NOMO-1 treated with DMSO at 0.1 percent for 48 hours (cell line): ENCODE data around the gene LRRC27.
"Not testable (repeated sequence)": the region's sequence is repeated elsewhere in the genome, so short reads cannot be mapped to it uniquely, and the experiment has no call there.

Experiments
- DNase-seq: peaks from one replicate; lab custom pipeline; 2025; ENCODE audit not compliant: unreplicated experiment; lab: John Stamatoyannopoulos, UW

Gene LRRC27

DNA sequence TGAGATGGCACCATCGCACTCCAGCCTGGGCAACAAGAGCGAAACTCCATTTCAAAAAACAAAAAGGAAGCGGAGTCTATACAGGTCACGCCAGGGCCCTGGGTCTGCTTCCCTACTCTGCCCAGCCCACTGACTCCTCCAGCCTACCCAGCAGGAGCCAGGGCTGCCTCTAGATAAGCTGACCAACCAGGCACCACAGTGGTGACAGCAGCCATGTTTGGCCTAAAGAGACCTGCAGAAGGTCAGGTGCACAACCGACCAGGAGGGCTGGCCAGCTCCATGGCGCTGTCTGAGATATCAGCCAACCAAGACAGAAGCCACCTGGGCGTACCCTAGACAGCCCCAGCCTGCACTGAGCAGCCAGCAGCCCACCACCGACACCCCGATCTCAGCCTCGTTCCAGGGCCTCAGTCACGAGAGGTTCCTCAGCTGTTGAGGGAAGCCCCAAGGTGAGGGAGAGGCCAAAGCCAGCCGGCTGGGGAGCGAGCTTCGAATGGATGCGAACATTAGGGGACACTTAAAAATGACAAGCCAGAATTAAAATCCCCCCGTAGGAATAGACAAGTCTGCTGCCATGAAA, 40.6 kb downstream of the LRRC27 start:
- DNase-seq, result no peak

DNA sequence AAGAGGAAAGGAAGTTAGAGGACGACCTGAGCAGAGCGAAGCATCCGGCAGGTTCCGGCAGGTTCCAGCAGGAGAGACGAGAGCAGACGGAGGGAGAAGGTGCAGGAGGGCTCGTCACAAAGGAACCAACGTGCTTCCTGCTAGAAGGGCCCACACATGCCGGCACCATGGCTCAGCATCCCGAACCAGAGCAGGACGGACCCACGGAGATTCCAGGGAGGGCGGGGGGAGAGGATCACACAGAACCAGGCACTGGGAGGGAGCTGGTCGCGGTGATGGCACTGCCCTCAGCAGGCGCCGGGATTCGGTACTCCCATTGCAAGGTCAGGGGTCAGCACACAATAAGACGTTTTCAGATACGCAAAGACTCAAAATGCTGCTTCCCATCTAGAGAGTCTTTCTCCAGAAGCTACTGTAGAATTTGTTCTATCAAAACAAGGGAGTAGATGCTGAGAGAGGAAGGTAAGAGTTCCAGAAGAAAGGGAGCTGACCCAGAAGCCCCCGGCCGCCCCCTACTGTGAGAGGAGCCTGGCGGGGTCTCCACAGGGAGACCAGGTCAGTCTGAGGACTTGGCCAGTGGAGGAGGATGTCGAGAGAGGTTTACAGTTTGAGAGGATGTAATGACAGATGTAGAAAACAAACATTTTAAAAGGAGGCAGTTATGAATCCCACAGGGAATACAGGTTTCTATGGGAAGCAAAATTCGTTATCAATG, 41.4 kb downstream of the LRRC27 start:
- DNase-seq, result no peak

DNA sequence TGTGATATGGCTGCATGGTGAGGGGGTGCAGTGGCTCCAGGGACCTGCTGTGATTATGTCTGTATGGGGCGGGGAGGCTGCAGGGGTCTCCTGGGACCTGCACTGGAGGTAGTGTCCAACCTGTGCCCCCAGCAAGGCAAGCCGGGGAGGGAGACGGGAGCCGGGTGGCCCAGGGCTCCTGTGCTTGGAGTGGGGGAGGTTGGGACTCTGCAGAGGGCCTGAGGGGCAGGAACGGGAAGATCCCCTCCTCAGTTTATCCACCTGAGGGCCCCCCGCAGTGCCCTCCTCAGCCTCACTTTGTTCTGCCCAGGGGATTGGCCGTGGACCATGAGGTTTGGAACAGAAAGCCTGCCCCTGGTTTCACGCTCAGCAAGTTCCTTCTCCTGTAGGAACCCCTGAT, 42.2 kb downstream of the LRRC27 start:
- no peak for DNase-seq

DNA sequence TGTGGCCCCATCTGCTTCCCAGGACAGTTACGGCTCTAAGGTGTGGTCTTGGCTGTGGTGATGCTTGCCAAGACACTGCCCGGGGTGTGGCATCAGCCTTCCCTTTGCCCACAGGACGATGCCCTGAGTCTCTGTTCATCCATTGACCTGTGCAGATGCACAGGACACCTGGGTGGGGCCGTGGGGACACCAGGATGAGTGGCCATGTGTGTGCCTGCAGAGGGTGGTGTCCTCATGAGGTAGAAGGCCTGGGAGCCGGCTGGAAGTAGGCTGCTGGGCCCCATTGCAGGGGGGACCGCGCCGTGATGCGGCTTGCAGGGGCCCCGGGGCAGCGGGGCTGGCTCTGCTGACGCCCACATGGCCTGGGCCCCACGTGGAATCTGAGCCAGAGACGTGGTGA, 42.6 kb downstream of the LRRC27 start:
- no peak for DNase-seq

DNA sequence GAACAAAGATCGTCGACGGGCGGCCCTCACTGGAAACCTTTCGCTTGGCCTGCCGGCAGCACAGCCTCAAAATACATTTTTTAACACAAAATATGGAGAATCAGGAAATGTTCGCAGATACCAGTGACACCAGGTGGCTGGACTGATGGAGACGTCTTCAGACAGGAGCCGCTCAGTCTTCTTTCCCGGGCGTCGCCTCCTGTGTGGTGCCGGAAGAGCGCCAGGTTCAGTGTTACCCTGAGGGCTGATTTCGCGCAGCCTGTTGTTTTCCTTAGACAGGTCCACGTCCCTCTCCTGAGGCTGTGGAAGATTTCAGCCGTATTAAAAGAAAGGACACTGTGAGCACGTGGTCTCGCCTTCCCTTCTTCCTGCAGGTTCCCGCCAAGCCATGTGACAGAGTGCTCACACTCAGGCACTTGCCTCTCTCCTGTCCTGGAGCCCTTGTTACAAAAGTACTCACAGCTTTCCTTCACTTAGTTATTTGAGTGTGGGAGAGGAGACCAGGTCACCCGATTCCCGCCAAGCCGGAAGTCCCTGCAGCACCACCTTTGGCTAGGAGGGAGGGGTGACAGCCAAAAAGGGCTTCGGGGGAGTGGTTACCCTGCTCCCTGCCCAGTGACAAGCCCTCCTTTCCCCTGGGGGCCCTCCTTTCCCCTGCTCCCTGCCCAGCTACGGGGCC, 43.3 kb downstream of the LRRC27 start:
- DNase-seq, result no peak

DNA sequence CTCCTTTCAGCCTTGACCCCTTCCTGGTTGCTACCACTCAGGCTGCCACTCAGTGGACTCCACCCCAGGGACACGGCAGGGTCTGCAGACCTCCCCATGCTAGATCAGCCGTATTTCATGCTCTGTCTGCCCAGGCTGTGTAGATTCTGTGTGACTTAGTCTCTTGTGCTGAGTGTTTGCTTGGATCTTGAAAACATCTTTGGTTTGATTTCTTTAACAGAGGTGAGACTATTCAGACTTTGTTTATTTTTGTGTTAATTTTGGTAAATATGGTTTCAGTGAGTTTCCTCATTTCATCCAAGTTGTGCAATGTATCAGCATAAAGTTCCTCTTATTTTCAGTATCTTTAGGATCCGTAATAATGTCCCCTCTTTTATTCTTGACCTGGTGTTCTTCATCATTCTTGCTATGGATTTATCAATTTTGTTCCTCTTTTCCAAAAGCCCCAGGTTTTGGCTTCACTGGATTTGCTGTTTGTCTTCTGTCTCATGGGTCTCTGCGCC, 43.9 kb downstream of the LRRC27 start:
- peak; percentile 72 for DNase-seq

DNA sequence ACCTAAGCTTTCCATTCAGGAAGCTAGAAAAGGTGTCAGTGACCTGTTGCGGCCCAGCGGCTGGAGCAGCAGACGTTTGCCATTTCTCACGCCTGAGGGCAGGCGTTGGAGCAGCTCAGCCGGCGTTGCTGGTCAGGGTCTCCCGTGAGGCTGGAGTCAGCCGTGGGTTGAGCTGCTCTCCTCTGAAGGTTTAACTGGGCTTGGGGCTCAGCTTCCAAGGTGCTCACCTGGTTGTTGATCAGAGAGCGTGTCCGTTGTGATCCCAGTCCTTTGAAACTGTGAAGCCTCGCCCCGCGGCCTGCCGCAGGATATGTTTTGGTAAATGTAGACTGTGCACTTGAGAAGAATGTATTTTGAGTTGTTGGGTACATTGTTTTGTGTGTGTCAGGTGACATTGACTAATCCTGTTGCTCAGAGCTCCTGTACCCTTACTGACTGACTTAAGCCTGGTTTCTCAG, 44.4 kb downstream of the LRRC27 start:
- DNase-seq, result no peak

DNA sequence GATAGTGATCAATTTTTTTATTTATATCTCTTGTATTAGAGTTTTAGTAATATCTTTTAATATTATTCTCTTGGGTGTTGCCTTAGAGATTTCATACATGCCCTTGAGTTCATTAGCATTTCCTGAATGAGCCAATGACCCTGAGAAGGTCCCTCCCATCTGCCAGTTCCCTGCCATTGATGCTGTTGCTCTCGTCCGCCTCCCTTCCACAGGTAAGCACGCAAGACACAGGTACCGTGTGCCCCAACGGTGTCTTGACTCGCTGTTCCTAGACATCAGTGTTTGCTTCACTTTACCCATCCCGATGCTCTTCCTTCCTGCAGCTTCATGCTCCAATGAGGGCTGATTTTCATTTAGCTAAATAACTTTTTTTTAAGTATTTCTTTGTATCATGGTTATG, 45.3 kb downstream of the LRRC27 start:
- no peak for DNase-seq

DNA sequence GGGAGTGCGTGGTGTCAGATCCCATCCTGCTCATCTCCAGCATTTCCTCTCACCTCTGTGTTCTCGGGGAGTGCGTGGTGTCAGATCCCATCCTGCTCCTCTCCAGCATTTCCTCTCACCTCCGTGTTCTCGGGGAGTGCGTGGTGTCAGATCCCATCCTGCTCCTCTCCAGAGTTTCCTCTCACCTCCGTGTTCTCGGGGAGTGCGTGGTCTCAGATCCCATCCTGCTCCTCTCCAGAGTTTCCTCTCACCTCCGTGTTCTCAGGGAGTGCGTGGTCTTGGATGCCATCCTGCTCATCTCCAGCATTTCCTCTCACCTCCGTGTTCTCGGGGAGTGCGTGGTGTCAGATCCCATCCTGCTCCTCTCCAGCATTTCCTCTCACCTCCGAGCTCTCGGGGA, 47.0 kb downstream of the LRRC27 start:
- DNase-seq, result not testable (repeated sequence)

DNA sequence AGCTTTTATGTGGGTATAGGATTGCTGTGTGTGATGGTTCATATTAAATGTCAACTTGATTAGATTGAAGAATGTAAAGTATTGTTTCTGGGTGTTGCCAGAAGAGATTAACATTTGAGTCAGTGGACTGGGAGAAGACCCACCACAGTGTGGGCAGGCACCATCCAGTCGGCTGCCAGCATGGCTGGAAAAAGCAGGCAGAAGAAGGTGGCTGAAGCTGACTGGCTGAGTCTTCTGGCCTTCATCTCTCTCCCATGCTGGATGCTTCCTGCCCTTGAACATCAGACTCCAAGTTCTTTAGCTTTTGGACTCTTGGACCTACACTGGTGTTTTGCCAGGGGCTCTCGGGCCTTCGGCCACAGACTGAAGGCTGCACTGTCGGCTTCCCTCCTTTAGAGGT, 49.0 kb downstream of the LRRC27 start:
- DNase-seq, result not testable (repeated sequence)

DNA sequence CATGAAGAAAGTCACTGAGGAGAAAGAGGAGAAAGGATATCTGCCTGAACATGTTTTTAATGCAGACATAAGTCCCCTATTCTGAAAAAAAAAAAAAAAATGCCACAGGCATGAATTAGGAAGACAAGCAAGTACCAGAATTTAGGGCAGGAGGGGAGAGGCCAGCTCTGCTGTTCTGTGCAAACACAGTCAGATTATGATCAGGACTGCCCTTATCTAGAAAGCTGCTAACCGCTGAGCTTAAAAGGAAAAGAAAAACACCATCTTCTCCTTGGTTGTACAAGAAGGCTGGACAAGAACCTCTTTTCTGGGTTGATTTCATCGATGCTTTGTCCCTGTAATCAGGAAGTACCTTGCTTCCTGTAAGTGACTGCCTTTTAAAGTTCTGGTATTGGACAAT, 49.7 kb downstream of the LRRC27 start:
- no peak for DNase-seq

DNA sequence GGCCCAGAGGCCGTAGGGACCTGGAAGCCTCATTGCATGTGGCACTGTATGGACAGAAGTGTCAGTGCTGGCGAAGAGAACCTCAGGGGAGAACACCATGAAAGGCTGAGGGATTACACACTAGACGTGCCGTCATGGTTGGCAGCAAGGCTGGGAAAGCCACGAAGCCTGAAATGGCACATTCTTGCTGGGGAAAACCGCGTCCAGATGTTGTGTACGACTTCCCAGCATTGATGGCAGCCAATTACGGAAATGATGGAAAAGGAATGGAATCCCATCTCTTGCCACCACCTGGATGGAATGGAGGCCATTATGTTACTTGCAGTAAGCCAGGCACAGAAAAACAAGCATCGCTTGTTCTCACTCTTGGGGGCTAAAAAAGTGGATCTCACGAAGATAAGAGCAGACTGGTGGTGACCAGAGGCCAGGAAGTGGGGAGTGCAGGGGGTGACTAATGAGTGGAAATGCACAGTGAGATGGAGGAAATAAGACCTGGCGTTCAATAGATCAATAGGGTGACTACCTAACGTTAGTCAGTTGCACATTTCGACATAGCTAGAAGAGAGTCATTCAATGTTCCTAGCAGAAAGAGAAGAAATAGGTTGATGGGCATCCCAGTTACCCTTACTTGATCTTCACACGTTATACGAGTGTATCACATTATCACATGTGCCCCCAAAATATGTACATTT, 50.4 kb downstream of the LRRC27 start:
- DNase-seq, result peak; percentile 20

DNA sequence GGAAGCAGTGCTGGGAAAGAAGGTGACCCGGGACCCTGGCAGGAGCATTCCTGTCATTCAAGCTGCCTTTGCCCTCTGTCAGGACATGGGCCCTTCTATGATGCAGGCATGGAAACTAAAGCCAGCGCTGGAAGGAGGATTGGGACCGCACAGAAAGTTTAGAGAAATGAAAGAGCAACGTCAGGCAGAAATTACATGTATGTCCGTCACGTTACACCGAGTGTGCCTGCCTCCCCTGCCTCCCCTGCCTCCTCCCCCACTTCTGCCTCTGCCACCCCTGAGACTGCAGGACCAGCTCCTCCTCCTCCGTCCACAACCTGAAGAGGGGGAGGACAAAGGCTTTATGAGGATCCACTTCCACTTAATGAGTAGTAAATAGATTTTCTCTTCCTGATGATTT, 51.1 kb downstream of the LRRC27 start:
- peak; percentile 37 for DNase-seq

DNA sequence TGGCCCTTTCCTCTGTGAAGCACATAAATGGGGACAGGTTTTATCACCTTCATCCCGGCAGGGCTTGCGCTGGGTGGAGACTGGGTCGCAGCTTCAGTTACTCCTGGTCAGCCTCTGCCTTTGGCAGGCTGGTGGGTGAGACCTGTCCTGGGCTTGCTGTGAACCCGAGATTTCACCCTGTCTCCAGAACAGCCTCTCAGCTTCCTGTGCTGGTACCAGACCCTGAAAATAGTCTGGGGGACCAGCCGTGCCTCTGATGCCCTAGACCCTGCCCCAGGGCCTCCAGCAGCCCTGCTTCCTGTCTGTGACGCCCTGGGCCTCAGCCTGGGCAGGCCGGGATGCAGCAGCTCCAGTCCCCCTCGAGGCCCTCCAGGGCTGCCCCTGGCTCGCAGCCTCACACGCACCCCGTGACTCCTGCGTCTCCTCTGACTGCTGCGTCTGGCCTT, 51.8 kb downstream of the LRRC27 start:
- no peak for DNase-seq

DNA sequence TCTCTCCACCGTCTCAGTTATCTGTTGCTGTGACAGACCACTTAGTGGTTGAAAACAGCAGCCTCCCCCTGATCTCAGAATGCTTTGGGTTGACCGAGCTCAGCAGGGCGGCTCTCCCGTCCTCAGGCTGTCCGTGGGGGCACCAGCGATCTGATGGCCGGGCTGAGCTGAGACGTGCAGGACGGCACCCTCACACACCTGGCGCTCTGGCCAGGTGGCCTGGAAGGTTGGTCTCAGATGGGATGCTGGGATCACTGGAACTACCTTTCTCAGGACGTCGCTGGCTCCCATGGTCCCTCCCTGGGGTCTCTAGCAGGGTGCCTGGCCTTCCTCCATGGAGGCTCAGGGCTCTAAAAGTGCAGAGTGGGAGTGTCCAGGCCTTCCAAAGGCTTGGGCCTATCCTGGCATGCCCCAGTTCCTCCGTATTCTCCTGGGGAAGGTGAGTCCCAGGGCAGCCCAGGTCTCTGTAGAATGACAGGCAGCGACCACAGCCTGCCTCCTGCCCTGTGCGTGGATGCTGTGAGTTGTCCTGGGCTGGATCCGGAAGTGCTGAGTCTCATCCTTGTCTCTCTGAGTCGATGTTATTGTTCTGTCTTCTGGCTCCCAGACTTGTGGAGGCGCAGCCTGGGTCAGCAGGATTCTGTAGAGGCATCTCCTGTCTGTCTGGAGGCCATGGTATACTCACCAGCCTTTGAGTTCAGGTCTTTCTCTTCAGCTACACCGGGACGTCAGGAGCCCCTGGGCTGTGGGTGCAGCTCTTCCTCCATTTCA, 52.8 kb downstream of the LRRC27 start:
- DNase-seq, result no peak

DNA sequence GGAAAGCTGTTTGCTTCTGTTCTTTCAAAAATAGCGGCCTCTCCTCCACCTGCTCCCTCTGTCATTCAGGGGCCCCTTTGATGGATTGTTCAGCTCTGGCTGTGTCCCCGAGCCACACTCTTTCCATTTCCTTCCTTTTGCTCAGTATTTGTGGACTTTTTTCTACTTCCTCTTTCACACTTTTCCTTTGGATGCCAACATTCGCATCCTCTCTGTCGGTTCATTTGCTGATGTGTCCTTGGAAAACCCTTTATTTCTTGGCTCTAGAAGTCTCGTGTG, 53.3 kb downstream of the LRRC27 start:
- peak; percentile 67 for DNase-seq

DNA sequence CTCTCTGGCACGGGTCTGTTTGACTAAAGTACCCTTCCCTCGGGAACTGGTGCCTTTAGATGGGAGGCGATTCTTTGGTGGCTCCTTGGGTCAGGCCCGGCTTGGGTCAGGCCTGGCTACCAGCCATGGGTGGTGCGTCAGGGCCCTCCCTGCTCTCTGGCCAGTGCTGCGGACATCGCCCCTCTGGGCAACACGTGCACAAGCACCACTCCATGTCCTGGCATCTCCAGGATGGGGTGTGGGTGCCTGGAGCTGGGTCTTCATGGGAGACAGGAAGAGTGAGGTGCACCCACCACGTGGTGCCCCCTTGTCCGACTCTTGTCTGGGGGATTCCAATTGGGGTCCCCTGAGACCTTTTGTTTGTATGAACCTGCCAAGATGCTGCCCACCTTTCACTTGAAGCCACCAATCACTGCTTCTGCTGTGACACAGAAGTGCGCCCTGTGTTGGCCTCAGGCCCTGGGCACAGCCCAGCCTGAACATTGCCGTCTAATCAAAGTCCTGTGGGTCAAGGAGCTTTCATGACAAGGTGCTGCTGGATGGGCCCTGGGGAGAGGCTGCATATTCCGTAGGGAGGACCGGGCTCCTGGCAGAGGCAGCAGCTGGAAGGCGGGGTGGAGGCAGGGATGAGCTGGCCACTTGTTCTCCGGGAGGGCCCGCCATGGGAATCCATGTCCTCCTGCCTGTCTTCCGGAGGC, 53.9 kb downstream of the LRRC27 start:
- DNase-seq, result no peak

DNA sequence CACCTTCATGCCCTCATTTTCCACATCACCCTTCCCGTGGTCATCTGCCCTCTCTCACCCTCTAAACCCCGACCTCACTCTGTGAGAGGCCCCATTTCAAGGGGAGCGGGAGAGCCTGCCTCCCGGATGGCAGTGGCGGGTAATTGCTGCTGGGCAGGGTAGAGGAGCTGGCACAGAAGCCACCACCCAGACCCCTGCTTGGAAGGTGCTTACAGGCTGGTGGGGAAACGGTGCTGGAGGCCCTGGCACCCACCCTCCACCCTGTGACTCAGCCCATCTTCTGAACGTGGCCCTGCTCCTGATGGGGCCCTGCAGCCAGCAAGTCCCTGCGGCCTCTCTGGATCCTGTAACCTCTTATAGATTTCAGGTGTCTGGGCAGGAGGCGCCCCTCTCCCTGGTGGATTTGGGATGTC, 54.4 kb downstream of the LRRC27 start:
- DNase-seq, result no peak

DNA sequence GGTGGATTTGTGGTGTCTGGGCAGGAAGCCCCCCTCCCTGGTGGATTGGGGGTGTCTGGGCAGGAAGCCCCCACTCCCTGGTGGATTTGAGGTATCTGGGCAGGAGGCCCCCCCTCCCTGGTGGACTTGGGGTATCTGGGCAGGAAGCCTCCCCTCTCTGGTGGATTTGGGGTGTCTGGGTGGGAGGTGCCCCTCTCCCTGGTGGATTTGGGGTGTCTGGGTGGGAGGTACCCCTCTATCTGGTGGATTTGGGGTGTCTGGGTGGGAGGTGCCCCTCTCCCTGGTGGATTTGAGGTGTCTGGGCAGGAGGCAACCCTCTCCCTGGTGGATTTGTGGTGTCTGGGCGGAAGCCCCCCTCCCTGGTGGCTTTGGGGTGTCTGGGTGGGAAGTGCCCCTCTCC, 54.9 kb downstream of the LRRC27 start:
- not testable (repeated sequence) for DNase-seq

DNA sequence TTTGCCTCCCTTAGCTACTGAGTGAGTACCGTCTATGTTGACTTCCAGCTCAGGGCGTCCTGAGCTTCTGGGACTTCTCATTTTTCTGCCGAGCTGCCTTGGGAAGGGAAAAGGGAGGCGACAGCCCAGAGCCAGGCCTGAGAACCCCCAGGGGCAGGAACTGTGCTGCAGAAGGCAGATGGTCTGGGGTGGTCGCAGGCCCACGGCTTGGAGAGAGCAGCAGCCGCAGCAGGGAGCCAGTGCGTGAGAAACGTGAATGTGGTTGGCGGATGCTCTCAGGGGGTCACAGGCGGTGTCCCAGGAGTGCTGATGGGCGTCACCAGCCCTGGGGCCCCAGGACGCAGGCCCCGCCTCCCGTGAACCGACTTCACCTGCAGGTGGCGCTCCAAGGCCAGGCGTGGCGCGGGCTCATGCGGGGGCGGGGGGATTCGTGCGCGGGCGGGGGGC, 55.8 kb downstream of the LRRC27 start:
- DNase-seq, result peak; percentile 63
